Spinal cord (tissue), 10 donors: ENCODE results near the gene SMARCE1. TPM values are rescaled to one million over a fixed set of nuclear protein-coding genes. Genes with fewer than 3 reads are reported as not detected.

Experiments used
- DNase-seq, 6 donors: peaks; one replicate each; pipeline versions ENCODE4 v3.0.0 to v3.0.0-alpha.2; 2013 to 2015; ENCODE audit warnings: low spot score in 6 of 6, low read depth in 4 of 6
- H3K27ac ChIP-seq: one replicate; pipeline ENCODE4 v1.5.1; 2013; ENCODE audit warnings: low read depth, low read length, control low read depth
- H3K27me3 ChIP-seq: one replicate; pipeline ENCODE4 v1.6.1; 2013; ENCODE audit warnings: low read length; ENCODE audit not compliant: control insufficient read depth, insufficient read depth
- H3K36me3 ChIP-seq: one replicate; pipeline ENCODE4 v1.6.1; 2013; ENCODE audit warnings: low read length; ENCODE audit not compliant: control insufficient read depth, insufficient read depth
- H3K4me1 ChIP-seq: one replicate; pipeline ENCODE4 v1.6.1; 2013; ENCODE audit warnings: low read length; ENCODE audit not compliant: control insufficient read depth, insufficient read depth
- H3K4me3 ChIP-seq: one replicate; pipeline ENCODE4 v1.5.1; 2013; ENCODE audit warnings: low read depth, low read length, control low read depth
- H3K9me3 ChIP-seq: one replicate; pipeline ENCODE4 v1.6.1; 2013; ENCODE audit warnings: low read length; ENCODE audit not compliant: control insufficient read depth, insufficient read depth
- WGBS: methylation state at CpG from one replicate; pipeline ENCODE4 v1.1.5; 2013; ENCODE audit warnings: missing lambda C conversion rate; ENCODE audit not compliant: insufficient coverage; 5-methylcytosine and 5-hydroxymethylcytosine counted together
- polyA plus RNA-seq, 2 donors: library from polyadenylated mRNA; unstranded; fragments of 120-200 nt; gene quantifications; one replicate each; pipeline ENCODE4 v1.2.1, GENCODE V29; 2013; ENCODE audit not compliant: insufficient read length in 2 of 2
- total RNA-seq, 2 donors: library from RNA; depleted of rRNA in 1 of 2; stranded (reverse); fragments of 120-200 nt in 1 of 2; fragments of >200 nt in 1 of 2; gene quantifications; one replicate each; pipeline versions ENCODE4 v1.2.3 to v1.2.4, GENCODE V29; 2013 to 2014
- donor health status: healthy.

Gene SMARCE1
- total and polyA plus RNA-seq, 4 donors: 77.1 to 133 (median 121) TPM

DNA sequence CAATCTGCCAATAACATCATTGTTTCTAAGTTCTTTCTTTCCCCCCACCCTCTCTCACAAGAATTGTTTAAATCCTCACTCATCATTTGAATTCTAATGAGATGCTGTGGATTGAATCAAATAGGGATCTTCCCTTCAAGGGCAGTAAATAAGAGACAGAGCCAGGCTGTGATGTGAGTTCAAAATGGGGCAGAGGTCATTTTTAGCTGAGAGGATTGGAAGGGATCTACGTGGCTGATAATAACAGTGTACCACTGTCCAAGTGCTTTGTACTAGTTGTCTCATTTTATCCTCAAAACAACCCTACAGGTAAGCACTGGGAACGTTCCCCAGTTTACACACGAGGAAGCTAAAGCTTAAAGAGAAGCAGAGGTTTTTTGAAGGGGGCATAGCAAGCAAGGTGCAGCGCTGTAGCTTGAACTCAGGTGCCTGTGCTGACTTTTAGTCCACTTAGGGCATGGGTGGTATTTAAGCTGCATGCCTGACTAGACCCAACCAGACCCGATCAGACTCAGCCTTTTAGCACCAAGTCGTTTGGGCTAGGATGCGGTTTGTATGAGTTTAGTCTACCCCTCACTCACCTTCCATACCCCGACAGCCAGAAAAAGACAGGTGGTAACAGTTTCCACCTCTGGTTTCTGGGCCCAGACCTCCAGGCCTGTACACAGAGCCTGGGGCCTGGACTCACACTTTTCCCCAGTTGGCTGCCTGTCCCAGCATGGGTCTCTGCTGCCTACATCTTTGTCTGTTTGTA is 43.1 kb downstream of the SMARCE1 start:
- Histone ChIP-seq H3K4me1 (no peaks in the 10 kb centered on the region), H3K27ac (no peak overlapping the region), H3K36me3 (no peaks in the 10 kb centered on the region), H3K27me3 (no peaks in the 10 kb centered on the region), H3K4me3 (no peak overlapping the region), H3K9me3 (no peaks in the 10 kb centered on the region)
- no peak for DNase-seq
- 93% methylated on average over 7 of the region's 8 CpGs for WGBS

DNA sequence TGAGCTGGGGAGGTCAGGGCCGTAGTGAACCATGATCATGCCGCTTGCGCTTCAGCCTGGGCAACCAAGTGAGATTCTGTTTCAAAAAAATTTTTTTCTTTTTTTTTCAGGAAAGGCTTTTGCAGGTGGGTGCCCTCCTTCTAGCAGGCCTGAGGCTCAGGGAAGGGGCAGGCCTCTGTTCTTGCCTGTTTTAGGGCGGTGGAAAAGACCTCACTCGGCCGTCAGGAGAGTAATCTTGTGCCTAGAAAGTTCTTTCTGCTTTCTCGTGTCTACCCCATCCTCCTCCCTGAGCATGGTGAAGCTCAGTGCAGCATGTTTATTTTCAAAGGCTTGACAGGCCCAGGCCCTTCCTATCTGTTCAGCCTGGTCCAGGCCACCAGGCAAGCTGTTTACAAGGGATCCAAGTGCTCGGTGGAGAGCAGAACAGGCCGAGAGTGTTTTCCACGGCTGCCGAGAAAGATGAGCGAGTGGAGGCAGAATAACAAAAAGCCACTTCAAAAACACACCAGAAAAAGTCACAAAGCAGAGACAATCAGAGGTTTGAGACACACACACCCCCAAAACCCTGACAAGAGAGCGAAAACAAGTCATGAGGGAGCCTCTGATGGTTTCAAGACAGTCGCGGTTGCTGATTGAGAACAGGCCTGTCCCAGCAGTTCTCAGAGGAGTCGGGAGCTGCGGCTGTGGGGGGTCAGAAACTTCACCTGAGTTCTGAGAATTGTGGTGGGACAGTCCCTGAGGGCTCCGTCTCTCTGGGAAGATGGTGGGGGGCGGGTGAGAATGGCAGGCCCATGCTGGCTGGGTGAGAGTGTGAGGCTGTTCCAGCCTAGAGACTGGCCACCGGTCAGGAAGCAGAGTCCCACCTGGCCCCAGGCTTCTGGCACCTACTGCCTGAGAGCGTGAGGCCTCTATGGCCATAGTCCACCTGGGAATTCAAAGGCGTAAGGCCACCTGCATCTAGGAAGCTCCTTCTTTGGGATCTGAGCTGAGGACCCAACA is 44.9 kb downstream of the SMARCE1 start:
- DNase-seq: no peak
- Histone ChIP-seq H3K27ac (no peak overlapping the region), H3K27me3 (no peaks in the 10 kb centered on the region), H3K36me3 (no peaks in the 10 kb centered on the region), H3K4me3 (no peak overlapping the region), H3K9me3 (no peaks in the 10 kb centered on the region), H3K4me1 (no peaks in the 10 kb centered on the region)
- 86% methylated on average over 21 of the region's 22 CpGs for WGBS

DNA sequence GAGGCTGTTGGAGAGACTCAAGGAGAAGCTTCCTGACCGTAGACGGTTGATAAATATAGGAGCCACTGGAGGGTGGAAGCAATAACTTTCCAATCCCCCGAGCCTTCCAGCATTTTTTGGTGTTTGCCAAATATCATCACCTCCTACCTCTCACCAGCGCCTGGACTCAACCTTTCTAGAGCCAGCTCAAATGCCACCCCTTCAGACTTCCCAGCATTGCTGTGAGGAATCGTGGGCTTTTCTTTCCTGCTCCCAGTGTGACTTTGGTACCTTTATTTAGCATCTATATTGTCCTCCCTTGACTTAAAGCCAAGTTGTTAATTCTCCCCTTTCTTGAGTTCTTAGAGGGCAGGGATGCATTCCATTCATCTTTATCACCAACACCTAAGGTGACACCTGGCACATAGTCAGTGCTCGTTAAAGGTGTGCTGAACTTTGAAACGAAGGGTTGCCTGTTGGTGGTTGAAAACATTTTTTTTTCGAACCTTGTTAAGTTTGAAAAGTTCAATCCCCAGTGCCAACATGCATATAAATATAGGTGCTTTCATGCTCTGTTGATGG is 47.1 kb downstream of the SMARCE1 start:
- no peak overlapping the region for H3K27ac ChIP-seq
- WGBS: 75% methylated on average over 1 of the region's 8 CpGs
- no peak overlapping the region for H3K4me3 ChIP-seq
- H3K36me3 ChIP-seq: no peaks in the 10 kb centered on the region
- no peak for DNase-seq
- H3K9me3 ChIP-seq: no peaks in the 10 kb centered on the region
- H3K4me1 ChIP-seq: no peaks in the 10 kb centered on the region
- no peaks in the 10 kb centered on the region for H3K27me3 ChIP-seq

DNA sequence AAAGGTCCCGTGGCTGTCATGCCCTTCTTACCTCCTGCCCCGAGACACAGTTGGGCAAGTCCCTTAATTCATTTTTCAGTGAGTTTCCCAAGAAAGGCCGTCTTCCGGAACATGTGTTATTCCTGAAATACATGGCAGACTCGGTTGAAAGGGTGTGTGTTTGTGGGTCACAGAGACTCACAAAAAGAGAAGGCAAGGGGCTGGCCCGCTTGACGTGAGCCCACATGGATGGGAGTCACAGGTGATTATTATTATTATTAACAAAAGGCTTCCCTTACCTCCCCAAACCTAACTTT is 48.2 kb downstream of the SMARCE1 start:
- Histone ChIP-seq H3K4me3 (no peak overlapping the region), H3K4me1 (no peaks in the 10 kb centered on the region), H3K27ac (no peak overlapping the region), H3K9me3 (no peaks in the 10 kb centered on the region), H3K36me3 (no peaks in the 10 kb centered on the region), H3K27me3 (no peaks in the 10 kb centered on the region)
- WGBS: 83% methylated on average over 4 of the region's 7 CpGs
- no peak for DNase-seq

DNA sequence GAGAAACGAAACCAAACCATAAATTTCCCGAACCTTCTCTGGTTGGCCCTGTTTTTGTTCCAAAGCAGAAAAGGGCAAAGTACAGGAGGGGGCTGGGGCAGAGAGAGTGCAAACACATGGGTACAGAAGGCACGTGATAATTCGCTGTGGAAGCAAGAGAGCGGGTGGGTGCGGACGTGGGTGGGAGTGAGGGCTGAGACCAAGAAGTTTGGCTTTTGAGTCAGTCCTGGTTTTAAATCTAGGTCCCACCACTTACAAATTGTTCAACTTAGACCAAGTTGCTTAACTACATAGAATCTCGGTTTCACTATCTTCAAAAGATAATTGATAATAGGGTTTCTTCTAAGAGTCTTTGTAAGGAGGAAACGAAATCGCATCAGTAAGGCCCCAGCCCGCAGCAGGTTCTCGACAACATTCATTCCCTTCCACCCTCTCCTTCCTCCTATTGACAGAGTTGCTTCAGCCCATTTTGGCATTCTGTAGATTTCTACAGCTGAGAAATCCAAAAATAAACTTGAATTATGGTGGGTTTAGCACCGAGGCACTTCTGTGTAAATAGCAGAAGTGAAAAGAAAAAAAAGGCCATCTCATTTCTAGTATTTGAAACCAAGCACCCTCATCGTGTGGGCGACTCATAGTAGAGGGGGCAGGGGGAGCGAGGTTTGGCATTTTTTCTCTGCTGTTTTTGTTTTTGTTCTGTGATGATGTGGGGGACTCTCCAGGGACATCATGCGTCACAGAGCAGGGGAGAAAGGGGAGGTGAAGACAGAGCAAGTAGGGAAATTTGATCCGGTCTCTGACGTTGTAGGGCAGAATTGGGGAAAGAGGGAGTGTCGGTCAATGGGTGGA is 48.8 kb downstream of the SMARCE1 start:
- Histone ChIP-seq H3K27me3 (no peaks in the 10 kb centered on the region), H3K36me3 (no peaks in the 10 kb centered on the region), H3K4me3 (no peak overlapping the region), H3K27ac (no peak overlapping the region), H3K4me1 (no peaks in the 10 kb centered on the region), H3K9me3 (no peaks in the 10 kb centered on the region)
- no peak for DNase-seq
- 67% methylated on average over 10 of the region's 20 CpGs for WGBS

DNA sequence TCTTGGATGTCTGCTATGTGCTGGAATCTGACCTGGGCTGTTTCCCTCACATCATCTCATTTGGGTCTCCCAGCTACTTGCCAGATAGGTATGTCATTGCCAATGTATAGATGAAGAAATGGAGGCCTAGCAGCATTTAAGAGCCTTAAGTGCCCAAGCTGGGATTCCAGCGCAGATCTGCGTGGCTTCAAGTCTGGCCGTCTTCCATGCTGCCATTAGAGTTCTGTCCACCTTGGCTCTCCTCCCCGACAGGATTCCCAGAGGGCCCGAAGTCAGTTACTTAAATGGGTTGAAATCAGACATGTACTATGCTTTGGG is 49.4 kb downstream of the SMARCE1 start:
- Histone ChIP-seq H3K4me3 (no peak overlapping the region), H3K4me1 (no peaks in the 10 kb centered on the region), H3K27ac (no peak overlapping the region), H3K27me3 (no peaks in the 10 kb centered on the region), H3K36me3 (no peaks in the 10 kb centered on the region), H3K9me3 (no peaks in the 10 kb centered on the region)
- WGBS: 90% methylated on average over 3 of the region's 5 CpGs
- DNase-seq: no peak

DNA sequence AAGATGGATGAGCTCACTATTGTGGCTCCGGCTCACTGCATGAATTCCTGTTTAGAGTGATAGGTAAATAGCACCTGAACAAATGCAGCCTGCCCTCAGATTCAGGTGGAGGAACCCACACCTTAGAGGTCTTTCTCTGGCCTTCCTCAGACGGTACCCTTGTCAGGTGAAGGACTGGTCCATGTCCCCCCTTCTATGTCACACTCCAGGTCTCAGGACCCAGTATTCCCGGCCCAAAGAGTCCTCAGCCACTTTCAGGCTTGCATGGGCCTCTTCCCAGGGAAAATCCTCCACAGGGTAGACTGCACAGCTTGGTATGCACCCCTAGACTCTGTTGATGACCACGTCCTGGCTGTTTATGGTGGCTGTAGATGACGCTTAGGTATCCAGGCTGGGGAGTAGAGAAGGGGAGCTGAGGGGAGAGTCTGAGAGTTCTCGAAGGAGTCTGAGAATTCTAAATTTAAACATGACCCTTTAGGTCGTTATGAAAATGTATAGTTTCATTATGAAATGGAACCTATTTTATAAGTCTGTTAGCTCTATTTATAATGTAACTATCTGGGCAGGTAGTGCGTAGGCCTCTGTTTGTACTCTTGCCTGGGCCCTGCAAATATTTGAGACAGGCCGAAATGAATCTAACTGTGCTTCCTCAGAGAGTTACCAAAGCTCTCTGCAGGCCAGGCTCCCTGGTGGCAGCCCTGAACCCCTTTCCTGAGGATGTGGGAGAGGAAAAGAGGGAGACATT is 49.9 kb downstream of the SMARCE1 start:
- no peaks in the 10 kb centered on the region for H3K36me3 ChIP-seq
- H3K4me1 ChIP-seq: no peaks in the 10 kb centered on the region
- H3K9me3 ChIP-seq: no peaks in the 10 kb centered on the region
- no peaks in the 10 kb centered on the region for H3K27me3 ChIP-seq
- WGBS: 92% methylated on average over 4 of the region's 9 CpGs
- no peak for DNase-seq
- H3K27ac ChIP-seq: no peak overlapping the region
- no peak overlapping the region for H3K4me3 ChIP-seq

DNA sequence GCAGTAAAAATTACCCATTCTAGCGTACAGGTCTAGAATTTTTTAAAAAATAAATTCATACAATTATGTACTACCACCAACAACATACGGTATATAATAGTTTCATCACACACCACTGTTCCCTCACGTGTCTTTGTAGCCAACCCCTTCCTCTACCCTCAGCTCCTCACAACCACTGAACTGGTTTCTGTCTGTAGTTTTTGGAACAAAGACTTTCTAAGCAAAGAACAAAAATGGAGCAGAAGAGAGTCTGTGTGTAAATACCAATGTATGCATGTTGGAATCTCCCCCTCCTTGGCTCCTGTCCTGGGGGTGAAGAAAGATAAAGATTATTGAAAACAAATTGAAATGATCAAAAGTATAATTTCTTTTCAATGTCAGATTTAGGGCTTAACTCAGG is 50.5 kb downstream of the SMARCE1 start:
- DNase-seq: no peak
- Histone ChIP-seq H3K36me3 (no peaks in the 10 kb centered on the region), H3K27ac (no peak overlapping the region), H3K27me3 (no peaks in the 10 kb centered on the region), H3K4me1 (no peaks in the 10 kb centered on the region), H3K4me3 (no peak overlapping the region), H3K9me3 (no peaks in the 10 kb centered on the region)
- 100% methylated on average over 1 of the region's 3 CpGs for WGBS
